SJSA1 (cell line): ENCODE data around the gene PSD. TPM values are rescaled to one million over a fixed set of nuclear protein-coding genes. Genes with fewer than 3 reads are reported as not detected.

Source experiments
- DNase-seq, 2 experiments: peaks; one replicate each; pipeline ENCODE4 v3.0.0-alpha.2; 2015 to 2020; ENCODE audit warnings: low spot score in 2 of 2, low read depth in 1 of 2
- H3K27ac ChIP-seq: fragments of 250-450 bp; sonication (Bioruptor Pico); 2 replicates; pipeline ENCODE4 v1.5.1; 2020; ENCODE audit warnings: mild to moderate bottlenecking, moderate library complexity
- H3K27me3 ChIP-seq: fragments of 250-450 bp; sonication (Bioruptor Pico); replicated peaks from 2 replicates; pipeline ENCODE4 v1.5.1; 2020; ENCODE audit warnings: mild to moderate bottlenecking, moderate library complexity
- H3K36me3 ChIP-seq: fragments of 250-450 bp; sonication (Bioruptor Pico); 2 replicates; pipeline ENCODE4 v1.5.1; 2020; ENCODE audit warnings: mild to moderate bottlenecking
- H3K4me1 ChIP-seq: fragments of 250-450 bp; sonication (Bioruptor Pico); replicated peaks from 2 replicates; pipeline ENCODE4 v1.6.1; 2021; ENCODE audit warnings: mild to moderate bottlenecking
- H3K4me3 ChIP-seq: fragments of 250-450 bp; sonication (Bioruptor Pico); 2 replicates; pipeline ENCODE4 v1.5.1; 2020; ENCODE audit warnings: mild to moderate bottlenecking
- H3K9me3 ChIP-seq: fragments of 250-450 bp; sonication (Bioruptor Pico); replicated peaks from 2 replicates; pipeline ENCODE4 v1.5.1; 2020; ENCODE audit warnings: mild to moderate bottlenecking
- total RNA-seq: library from RNA; depleted of rRNA; stranded (reverse); fragments of >200 nt; shearing (Covaris generic); gene quantifications from 2 replicates; pipeline ENCODE4 v1.2.3, GENCODE V29; 2014

The PSD gene
- total RNA-seq, 1 experiment from 2014 or later, result 0.08 TPM

DNA sequence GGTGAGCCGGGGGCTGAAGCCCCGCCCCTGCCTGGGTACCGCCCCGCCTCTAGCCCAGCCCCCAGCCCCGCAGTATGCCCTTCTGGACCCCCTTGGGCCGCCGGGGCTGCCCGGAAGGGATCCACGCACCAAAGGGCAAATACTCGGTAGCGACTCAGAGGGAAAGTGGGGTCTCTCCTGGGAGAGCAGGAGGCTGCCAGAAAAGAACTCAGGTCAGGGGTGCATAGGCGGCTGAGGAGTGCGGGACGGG, 2.8 kb upstream of the PSD start:
- Histone ChIP-seq H3K4me1 (peaks cover 28% of the 10 kb centered on the region), H3K36me3 (peaks cover 34% of the 10 kb centered on the region), H3K27ac (no peak overlapping the region), H3K4me3 (peak overlapping the region; percentile 66), H3K27me3 (peaks cover 14% of the 10 kb centered on the region), H3K9me3 (no peaks in the 10 kb centered on the region; the same call in 1 of the 2 replicates)
- no peak for DNase-seq

DNA sequence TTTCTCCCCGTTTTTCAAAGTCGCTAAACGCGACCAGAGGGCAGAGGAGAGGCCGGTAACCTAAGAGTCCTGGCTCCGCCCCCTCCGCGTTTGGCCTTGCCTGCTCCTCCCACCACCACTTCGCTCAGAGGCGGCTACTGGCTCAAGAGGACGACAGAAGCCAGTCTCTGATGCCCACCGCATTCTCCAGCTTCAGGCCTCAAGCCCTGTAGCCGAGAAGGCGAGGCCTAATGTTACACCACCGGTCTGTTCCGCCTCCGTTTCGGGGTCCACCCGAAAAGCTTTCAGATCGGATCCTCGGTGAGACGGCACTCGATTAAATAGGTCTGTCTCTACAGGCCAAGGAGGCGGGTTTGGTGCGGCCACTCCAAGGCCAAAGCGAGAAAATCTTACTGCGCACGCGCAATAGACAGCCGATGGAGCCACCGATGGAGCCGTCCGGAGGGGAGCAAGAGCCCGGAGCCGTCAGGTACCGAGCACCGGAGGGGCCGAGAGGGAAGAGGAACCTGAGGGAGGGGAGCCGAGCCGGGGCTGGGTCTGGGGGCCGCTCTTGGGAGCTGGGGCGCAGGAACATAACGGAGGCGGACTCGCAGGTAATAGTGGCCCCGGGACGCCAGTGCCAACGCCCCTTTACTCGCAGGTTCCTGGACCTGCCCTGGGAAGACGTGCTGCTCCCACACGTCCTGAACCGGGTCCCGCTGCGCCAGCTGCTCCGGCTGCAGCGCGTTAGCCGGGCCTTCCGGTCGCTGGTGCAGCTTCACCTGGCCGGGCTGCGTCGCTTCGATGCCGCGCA, 2.3 kb upstream of the PSD start, which contains the start of gene FBXL15:
TSS of gene FBXL15 (plus strand) at position 123 of the 793 bp plus-strand sequence. CDS start at position 417, 294 bp downstream.
- Histone ChIP-seq H3K27me3 (peaks cover 16% of the 10 kb centered on the region), H3K4me3 (peak within 1 kb of the TSS; percentile 66), H3K27ac (no peak within 1 kb of the TSS), H3K4me1 (peaks cover 28% of the 10 kb centered on the region), H3K9me3 (no peaks in the 10 kb centered on the region; the same call in 1 of the 2 replicates), H3K36me3 (peaks cover 34% of the 10 kb centered on the region)
- peak; percentile 97 for DNase-seq

DNA sequence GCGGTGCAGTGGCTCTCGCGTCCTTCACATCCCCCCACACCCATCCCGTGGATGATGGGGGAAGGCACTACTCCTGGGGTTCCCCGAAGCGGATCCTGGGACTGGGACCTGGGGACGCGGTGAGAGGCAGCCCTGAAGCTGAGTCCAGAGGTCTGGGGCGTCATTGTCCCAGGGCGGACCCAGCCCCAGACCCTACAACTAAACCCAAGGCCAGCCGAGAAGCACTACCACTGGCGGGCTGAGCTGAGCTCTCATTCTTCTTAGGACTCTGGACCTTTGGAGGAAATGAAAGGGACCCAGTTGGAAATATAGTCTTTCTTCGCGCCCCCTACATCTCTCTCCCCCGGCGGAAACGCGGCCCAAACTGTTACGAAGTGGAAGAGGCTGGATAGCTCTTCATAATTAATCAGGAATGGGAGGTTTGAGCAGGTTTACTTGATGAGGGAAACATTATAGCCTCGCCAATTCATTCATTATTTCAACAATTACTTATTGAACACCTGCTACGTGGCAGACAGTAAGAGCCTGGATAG, 1.7 kb upstream of the PSD start:
- no peak for DNase-seq
- Histone ChIP-seq H3K27me3 (peaks cover 22% of the 10 kb centered on the region), H3K4me1 (peaks cover 28% of the 10 kb centered on the region), H3K4me3 (peak overlapping the region; percentile 66), H3K27ac (no peak overlapping the region), H3K36me3 (peaks cover 34% of the 10 kb centered on the region), H3K9me3 (no peaks in the 10 kb centered on the region; the same call in 1 of the 2 replicates)

DNA sequence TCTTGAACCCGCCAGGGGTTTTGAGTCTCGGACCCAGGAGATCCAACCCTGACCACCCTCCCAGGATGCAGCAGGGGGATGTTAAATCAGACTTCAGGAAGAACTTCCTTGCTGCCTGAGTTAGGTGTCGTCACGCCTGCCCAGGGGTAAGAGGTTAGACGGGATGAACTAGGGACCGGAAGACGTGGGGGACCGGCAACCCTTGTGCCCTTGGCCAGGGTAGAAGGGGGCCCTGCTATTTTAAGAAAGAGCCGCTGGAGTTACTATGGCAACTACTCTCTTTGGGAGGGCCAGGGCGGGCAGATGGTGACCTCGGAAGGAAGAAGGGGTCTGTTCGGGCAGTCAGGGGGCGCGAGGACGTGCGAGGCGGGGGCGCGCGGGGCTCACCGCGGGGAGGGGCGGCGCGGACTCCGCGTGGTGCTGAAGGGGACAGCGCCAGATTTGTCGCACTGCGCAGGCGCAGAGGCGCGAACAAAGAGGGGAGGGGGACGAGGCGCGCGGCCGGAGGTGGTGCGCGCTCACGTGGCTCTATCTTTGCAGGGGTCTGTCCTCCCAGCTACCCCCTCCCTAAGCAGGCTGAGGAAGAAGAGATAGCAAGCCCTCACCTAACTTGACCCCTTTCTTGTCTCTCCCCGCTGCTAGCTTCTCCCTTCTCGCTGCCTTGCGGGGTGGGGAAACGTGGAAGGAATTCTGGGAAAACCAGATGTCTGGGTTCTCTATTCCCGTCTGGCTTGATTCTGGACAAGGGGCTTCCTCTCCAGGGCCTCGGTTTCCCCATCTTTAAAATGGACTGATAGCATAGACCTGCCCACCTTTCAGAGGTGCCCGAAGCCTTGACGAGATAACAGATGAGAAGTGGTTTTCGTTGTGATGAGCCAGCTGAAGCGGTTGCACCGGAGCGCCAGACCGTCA, 940 bp upstream of the PSD start:
- Histone ChIP-seq H3K9me3 (no peaks in the 10 kb centered on the region; the same call in 1 of the 2 replicates), H3K4me1 (peaks cover 28% of the 10 kb centered on the region), H3K27ac (no peak overlapping the region), H3K27me3 (peaks cover 26% of the 10 kb centered on the region), H3K36me3 (peaks cover 30% of the 10 kb centered on the region), H3K4me3 (peak overlapping the region; percentile 66)
- peak; percentile 47 to 53 for DNase-seq

DNA sequence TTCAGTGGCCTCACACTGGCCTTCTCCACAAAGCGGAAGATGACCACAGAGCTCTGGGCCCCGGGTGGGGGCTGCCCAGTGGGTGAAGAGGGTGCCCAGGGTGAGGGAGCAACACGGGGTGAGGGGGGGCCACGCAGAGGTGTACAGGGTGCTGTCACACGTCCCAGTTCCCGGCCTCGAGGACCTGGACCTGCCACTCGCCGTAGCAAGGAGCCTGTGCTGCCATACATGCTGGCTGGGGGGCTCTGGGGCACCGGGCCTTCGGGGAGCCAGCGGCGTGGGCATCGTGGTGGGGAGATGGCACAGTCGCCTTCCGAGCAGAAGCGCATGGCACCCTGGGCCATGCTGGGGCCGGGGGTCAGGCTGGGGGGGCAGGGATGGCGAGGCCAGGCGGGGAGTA, 1.9 kb downstream of the PSD start:
- Histone ChIP-seq H3K9me3 (no peaks in the 10 kb centered on the region), H3K4me3 (no peak overlapping the region), H3K4me1 (peaks cover 17% of the 10 kb centered on the region), H3K27ac (no peak overlapping the region), H3K36me3 (peaks cover 2% of the 10 kb centered on the region; the same call in 1 of the 2 replicates), H3K27me3 (peaks cover 50% of the 10 kb centered on the region)
- DNase-seq, result no peak

DNA sequence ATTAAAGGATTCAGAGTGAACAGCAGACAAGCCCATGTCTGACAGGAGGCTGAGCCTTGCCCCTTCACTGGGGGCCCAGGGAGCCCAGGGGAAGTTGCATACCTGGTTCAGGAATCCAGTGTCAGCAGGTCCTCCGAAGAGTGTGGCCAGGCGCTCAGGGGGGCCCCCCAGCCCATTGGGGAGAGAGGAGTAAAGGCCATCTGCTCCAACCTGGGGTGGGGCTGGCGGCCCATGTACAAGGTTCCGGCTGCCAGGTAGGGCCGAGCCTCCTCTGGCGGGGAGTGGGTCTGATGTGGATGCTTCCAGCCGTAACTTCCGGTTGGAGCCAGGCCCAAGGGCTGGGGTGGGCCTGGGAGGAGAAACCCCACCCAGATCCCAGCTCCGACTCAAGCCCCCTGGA, 2.3 kb downstream of the PSD start:
- H3K27me3 ChIP-seq, result peaks cover 55% of the 10 kb centered on the region

DNA sequence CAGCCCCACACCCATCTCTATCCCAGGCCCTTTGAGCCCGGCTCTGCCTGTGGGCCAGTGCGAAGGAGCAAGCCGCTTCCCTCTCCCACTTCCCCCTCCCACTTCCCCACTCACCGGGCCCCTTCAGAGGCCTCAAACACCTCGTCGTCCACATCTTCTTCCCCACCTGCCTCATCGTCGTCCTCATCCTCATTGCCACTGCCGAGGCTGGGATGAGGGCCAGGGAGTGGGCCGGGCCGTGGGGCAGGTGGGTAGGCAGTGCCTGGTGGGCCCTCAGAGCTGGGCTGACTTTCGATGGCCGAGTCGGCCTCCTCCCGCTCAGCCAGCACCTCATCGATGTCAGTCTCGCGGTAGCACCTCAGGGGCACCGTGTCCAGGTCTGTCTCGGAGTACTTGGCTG, 3.8 kb downstream of the PSD start:
- Histone ChIP-seq H3K9me3 (no peaks in the 10 kb centered on the region), H3K4me3 (no peak overlapping the region), H3K27me3 (peaks cover 70% of the 10 kb centered on the region), H3K36me3 (no peaks in the 10 kb centered on the region), H3K4me1 (peaks cover 8% of the 10 kb centered on the region), H3K27ac (no peak overlapping the region)
- no peak for DNase-seq

More for the DNA sequence above, 2.3 kb downstream of the PSD start:
- H3K4me1 ChIP-seq, result peaks cover 16% of the 10 kb centered on the region
- H3K4me3 ChIP-seq, result no peak overlapping the region
- H3K27ac ChIP-seq, result no peak overlapping the region
- no peaks in the 10 kb centered on the region for H3K36me3 ChIP-seq
- DNase-seq, result no peak
- H3K9me3 ChIP-seq, result no peaks in the 10 kb centered on the region

DNA sequence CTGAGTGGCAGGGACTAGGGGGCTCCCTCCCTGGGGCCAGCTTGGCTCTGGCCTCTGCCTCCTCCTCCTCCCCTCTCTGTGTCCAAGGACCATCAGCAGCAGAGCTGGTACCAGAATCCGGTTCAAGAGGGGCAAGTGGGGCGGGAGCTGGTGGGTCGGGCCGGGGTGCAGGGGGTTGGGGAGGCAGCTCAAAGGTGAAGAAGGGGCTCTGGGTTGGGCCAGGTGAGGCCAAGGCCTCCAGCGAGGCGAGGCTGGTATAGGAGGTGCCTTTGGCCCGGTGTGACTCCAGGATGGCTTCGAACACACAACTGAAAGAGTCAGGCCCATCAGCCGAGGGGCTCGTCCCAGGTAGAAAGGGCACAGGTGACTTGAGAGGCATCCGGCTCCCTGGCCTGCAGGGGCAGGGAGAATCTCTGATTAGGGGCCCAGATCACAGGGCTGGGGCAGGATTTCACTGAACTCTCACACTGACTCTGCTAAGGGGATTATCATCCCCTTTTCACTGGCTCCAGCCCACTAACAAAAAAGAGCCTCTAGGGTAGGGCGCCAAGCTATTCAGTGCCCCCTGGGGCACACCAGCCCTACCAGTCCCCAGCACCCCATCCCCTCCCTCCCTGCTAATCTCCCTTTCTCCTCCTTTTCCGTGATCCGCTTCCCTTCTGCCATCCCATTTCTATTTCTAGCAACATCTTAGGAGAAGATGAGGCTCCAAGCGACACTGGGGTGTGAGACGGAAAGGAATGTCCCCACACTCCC, 4.6 kb downstream of the PSD start:
- no peaks in the 10 kb centered on the region for H3K36me3 ChIP-seq
- no peak for DNase-seq
- H3K27me3 ChIP-seq, result peaks cover 72% of the 10 kb centered on the region
- peaks cover 5% of the 10 kb centered on the region for H3K4me1 ChIP-seq
- H3K9me3 ChIP-seq, result no peaks in the 10 kb centered on the region
- no peak overlapping the region for H3K27ac ChIP-seq
- H3K4me3 ChIP-seq, result no peak overlapping the region

DNA sequence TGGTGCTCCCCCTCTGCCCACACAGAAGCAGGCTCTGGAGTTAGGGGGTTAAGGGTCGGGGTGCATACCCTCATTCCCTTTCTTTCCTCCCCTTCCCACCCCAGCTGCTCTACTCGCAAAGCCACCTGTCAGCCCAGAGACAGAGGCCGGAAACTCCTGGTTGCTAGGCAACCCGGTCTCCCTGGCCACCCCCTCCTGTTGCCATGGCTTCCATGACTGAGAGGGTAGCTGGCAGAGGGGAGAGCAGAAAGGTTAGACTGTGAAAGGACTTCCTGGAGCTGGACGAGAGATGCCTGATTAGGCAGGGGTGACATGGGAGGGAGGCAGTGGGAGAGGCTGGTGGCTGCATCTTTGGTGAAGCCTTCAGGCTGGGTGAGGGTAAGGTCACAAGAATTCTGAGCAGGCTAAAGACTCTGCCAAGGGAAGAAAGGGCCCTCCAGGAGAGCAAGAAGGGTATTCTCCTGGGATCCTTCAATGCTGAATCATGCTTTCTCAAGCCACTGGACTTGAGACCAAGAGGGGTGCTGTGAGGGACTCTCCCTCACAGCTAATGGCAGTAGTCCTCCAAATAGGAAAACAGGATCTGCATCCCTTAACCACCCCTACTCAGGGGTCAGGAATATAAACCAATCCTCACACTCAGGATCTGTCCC, 5.4 kb downstream of the PSD start:
- Histone ChIP-seq H3K4me1 (peaks cover 8% of the 10 kb centered on the region), H3K27me3 (peaks cover 74% of the 10 kb centered on the region), H3K27ac (no peak overlapping the region), H3K36me3 (no peaks in the 10 kb centered on the region), H3K9me3 (no peaks in the 10 kb centered on the region), H3K4me3 (no peak overlapping the region)
- no peak for DNase-seq

DNA sequence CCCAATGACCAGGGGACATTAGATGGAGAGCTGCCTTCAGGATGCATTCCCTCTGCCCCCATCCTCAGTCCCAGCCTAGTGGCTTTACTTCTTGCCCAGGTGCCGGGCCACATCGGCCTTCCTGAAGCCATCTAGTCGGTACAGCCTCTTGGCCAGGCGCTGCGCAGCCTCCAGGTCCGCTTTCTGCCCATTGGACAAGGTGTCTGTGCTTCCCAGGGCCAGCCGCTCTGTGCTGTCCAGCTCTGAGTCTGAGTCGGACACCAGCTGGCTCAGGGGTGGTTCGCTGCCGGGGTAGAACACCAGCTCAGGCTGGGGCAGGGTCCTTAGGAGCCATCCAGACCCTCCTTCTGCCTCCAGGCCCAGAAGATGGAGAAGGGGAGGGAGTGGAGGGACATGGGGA, 6.3 kb downstream of the PSD start:
- H3K36me3 ChIP-seq, result no peaks in the 10 kb centered on the region

DNA sequence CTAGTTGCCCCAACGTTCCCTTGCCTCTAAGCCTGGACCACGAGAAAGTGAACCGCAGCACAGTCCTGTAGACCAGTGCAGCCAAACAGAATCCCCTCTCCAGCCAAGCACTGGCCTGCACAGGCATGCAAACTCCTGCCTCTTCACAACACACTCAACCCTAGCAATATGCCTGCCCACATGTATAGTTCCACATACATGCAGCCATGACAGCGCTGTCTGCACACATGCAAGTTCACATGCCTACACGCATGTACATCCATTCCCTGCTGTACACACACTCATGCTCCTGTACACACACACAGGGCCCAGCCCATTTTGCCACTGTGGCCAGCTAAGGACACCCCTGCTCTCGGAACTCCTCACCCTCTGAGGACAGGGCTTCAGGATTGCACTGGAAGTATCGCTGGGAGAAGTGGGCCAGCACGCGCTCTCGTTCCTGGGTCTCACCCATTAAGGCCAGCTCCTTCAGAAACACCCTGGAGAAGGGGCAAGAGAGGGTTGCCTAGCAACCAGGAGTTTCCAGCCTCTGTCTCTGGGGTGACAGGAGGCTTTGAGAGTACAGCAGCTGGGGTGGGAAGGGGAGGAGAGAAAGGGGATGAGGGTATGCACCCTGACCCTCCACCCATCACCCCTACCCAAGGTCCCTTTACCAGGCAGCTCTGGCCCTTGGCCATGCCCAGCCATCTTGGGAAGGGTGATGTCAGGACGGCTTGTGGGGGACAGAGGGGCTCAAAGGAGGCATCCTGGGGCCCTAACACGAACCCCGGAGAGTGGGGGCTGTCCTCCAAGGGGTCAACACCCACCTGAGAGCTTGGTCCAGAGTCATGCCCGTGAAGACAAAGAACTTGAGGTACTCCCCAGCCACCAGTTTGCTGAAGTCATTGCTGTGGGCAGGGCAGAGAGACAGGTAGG, 7.0 kb downstream of the PSD start:
- Histone ChIP-seq H3K36me3 (no peaks in the 10 kb centered on the region), H3K27ac (no peak overlapping the region), H3K9me3 (no peaks in the 10 kb centered on the region), H3K27me3 (peaks cover 79% of the 10 kb centered on the region), H3K4me1 (peaks cover 8% of the 10 kb centered on the region), H3K4me3 (no peak overlapping the region)
- peak in 1 of 2 experiments; percentile 41 for DNase-seq

More for the DNA sequence above, 6.3 kb downstream of the PSD start:
- no peak for DNase-seq
- Histone ChIP-seq H3K4me3 (no peak overlapping the region), H3K4me1 (peaks cover 8% of the 10 kb centered on the region), H3K27me3 (peaks cover 78% of the 10 kb centered on the region), H3K9me3 (no peaks in the 10 kb centered on the region), H3K27ac (no peak overlapping the region)

DNA sequence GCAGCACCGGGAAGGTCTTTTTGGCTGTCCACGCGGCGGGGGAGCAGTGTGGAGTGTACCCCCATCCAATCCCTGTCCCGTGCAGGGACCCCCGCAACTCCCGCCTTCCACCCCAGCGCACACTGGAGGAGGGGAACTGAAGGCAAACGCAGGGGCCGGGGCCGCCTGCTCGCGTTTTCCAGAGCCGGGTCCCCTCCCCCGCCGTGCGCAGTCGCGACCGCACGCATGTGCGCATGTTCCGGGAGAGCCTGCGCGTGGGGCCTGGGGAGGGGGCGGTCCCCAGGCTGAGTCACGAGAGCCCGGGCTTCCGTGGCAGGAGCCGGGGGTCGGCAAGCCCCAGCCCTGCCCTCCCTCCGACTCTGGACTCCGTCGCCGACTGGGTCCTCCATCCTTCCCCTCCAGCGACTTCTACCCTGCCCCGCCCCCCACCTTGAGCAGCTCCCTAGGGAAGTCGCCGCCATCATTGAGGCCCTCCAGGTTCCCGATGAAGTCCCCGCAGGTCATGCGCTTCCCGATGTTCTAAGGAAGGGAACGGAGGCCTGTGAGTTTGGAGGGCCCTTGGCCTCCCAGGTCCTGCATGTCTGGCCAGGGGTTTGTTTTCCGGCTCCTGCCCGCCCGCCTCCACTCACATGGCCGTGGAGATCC, 8.0 kb downstream of the PSD start:
- H3K27ac ChIP-seq, result no peak overlapping the region
- H3K9me3 ChIP-seq, result no peaks in the 10 kb centered on the region
- no peak overlapping the region for H3K4me3 ChIP-seq
- no peaks in the 10 kb centered on the region for H3K36me3 ChIP-seq
- H3K27me3 ChIP-seq, result peaks cover 74% of the 10 kb centered on the region
- DNase-seq, result peak in 1 of 2 experiments; percentile 41
- H3K4me1 ChIP-seq, result peaks cover 8% of the 10 kb centered on the region
